HUES6 (cell line): Measurements from ENCODE around the gene DAP3.
"Not testable (repeated sequence)": the region's sequence is repeated elsewhere in the genome, so short reads cannot be mapped to it uniquely, and the experiment has no call there.

Experiments used
- H3K27ac ChIP-seq: 2 replicates; pipeline ENCODE4 v1.7.0; 2013; ENCODE audit warnings: low read depth, mild to moderate bottlenecking, low read length, inconsistent platforms
- H3K27me3 ChIP-seq: 2 replicates; pipeline ENCODE4 v1.6.1; 2013; ENCODE audit warnings: low read length; ENCODE audit not compliant: control insufficient read depth, insufficient read depth
- H3K36me3 ChIP-seq: 2 replicates; pipeline ENCODE4 v1.6.1; 2013; ENCODE audit warnings: low read length; ENCODE audit not compliant: control insufficient read depth, insufficient read depth
- H3K4me1 ChIP-seq: 2 replicates; pipeline ENCODE4 v1.6.1; 2013; ENCODE audit warnings: low read length; ENCODE audit not compliant: control insufficient read depth, insufficient read depth
- H3K4me3 ChIP-seq: 2 replicates; pipeline ENCODE4 v1.5.1; 2013; ENCODE audit warnings: low read depth, low read length
- H3K9ac ChIP-seq: one replicate; pipeline ENCODE4 v1.6.1; 2013; ENCODE audit warnings: mild to moderate bottlenecking, low read length
- H3K9me3 ChIP-seq: 2 replicates; pipeline ENCODE4 v1.6.1; 2013; ENCODE audit warnings: low read depth, low read length; ENCODE audit not compliant: control insufficient read depth, insufficient read depth

Gene DAP3

GRCh38 chr1:155689081-155689607 lies at the start of gene DAP3:
Gene DAP3, plus strand, starts transcription at chr1:155689091. Its CDS starts 20,689 bp downstream, at chr1:155709780.
- H3K4me1 ChIP-seq, H3K27me3 ChIP-seq: not testable (repeated sequence)
- peak within 1 kb of the TSS; percentile 99 for H3K9ac ChIP-seq
- H3K4me3 ChIP-seq, result peak within 1 kb of the TSS; percentile 97
- H3K27ac ChIP-seq, result peak within 1 kb of the TSS; percentile 99
- peaks cover 33% of the 10 kb centered on the region for H3K36me3 ChIP-seq
- H3K9me3 ChIP-seq, result peaks cover 24% of the 10 kb centered on the region; the same call in 1 of the 2 replicates

GRCh38 chr1:155640367-155640766 lies 48.5 kb upstream of the DAP3 start:
- Histone ChIP-seq H3K9me3 (peaks cover 58% of the 10 kb centered on the region), H3K36me3 (peaks cover 4% of the 10 kb centered on the region; the same call in 1 of the 2 replicates), H3K27ac (no peak overlapping the region), H3K4me3 (no peak overlapping the region), H3K9ac (no peak overlapping the region), H3K27me3 (no peaks in the 10 kb centered on the region), H3K4me1 (peaks cover 12% of the 10 kb centered on the region)

DNA sequence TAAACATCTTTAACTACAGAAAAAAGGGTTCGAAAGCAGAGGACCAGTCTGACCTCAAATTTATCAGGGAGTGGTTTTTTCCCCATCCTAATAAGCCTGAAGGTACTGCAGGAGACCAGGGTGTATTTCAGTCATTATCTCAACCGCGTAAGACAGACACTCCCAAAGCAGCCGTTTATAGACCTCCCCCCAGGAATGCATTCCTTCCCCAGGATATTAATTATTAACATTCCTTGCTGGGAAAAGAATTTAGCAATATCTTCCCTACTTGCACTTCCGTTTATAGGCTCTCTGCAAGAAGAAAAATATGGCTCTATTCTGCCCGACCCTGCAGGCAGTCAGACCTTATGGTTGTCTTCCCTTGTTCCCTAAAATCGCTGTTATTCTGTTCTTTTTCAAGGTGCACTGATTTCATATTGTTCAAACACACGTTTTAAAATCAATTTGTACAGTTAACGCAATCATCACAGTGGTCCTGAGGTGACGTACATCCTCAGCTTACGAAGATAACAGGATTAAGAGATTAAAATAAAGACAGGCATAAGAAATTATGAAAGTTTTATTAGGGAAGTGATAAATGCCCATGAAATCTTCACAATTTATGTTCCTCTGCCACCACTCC lies 46.2 kb upstream of the DAP3 start:
- peaks cover 58% of the 10 kb centered on the region for H3K9me3 ChIP-seq
- H3K27ac ChIP-seq, H3K4me1 ChIP-seq, H3K36me3 ChIP-seq, H3K27me3 ChIP-seq, H3K4me3 ChIP-seq, H3K9ac ChIP-seq: not testable (repeated sequence)

GRCh38 chr1:155643230-155643629 lies 45.7 kb upstream of the DAP3 start:
- no peaks in the 10 kb centered on the region for H3K27me3 ChIP-seq
- H3K9ac ChIP-seq, result no peak overlapping the region
- no peak overlapping the region for H3K4me3 ChIP-seq
- H3K27ac ChIP-seq, result no peak overlapping the region
- H3K4me1 ChIP-seq, result no peaks in the 10 kb centered on the region
- H3K9me3 ChIP-seq, result peaks cover 58% of the 10 kb centered on the region
- peaks cover 4% of the 10 kb centered on the region; the same call in 1 of the 2 replicates for H3K36me3 ChIP-seq

DNA sequence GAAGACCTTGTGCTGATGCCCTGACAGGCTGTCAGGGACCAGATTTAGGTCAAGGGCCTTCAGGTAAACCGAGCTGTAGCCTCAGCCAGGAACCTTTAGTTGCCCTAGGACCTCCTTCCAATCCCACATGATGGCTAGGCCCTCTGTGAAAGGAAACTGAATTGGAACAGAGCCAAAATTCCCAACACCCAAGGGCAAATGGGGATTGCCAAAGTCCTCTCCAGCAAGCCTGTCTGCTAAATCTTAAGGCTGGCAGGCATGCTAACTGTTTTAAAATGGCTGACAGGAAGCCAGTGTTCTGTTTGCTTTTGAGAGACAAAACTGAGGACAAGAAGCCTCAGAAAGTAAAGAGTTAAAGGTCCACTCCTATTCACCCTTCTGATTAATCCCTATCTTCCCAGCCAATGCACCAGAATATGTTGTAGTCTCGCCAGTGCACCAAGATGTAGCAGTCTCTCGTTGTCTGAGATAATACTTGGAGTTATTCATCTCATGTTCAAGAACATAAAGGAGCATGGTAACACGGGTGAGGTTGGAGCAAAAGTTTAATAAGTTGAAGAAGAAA lies 43.8 kb upstream of the DAP3 start:
- Histone ChIP-seq H3K9me3 (peaks cover 51% of the 10 kb centered on the region), H3K9ac (no peak overlapping the region), H3K27me3 (no peaks in the 10 kb centered on the region), H3K4me3 (no peak overlapping the region), H3K4me1 (peaks cover 3% of the 10 kb centered on the region), H3K27ac (no peak overlapping the region), H3K36me3 (peaks cover 4% of the 10 kb centered on the region; the same call in 1 of the 2 replicates)

DNA sequence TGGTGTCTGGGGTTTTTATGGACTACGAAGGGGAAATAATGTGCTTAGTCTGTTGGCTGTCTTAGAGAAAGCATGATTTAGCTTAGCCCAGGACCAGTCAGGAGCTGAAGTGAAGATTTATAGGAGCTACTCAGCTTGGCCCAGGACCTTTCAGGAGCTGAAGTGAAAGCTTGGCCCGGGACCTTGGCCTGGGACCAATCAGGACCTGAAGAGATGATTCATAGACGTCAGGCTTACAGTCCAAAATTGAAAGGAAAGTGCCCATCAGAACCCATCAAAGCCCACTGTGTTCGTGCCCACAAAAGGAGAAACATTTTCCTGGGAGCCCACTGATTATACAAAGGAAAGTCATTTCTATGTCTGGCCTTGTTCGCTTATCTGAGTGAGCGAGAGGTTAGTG lies 43.2 kb upstream of the DAP3 start:
- Histone ChIP-seq H3K4me3 (no peak overlapping the region), H3K9ac (no peak overlapping the region), H3K36me3 (peaks cover 4% of the 10 kb centered on the region; the same call in 1 of the 2 replicates), H3K9me3 (peaks cover 51% of the 10 kb centered on the region), H3K27ac (no peak overlapping the region), H3K27me3 (no peaks in the 10 kb centered on the region), H3K4me1 (peaks cover 3% of the 10 kb centered on the region)

- Histone ChIP-seq H3K4me3 (no peak overlapping the region), H3K27ac (no peak overlapping the region), H3K9me3 (peaks cover 50% of the 10 kb centered on the region), H3K36me3 (peaks cover 4% of the 10 kb centered on the region; the same call in 1 of the 2 replicates), H3K27me3 (no peaks in the 10 kb centered on the region), H3K9ac (no peak overlapping the region), H3K4me1 (peaks cover 3% of the 10 kb centered on the region)
Observed at GRCh38 chr1:155646307-155646706, 42.6 kb upstream of the DAP3 start.

- H3K27me3 ChIP-seq, result no peaks in the 10 kb centered on the region
- H3K9ac ChIP-seq, result no peak overlapping the region
- peaks cover under 1% of the 10 kb centered on the region; the same call in 1 of the 2 replicates for H3K36me3 ChIP-seq
- peaks cover 3% of the 10 kb centered on the region for H3K4me1 ChIP-seq
- H3K4me3 ChIP-seq, result no peak overlapping the region; the same call in 1 of the 2 replicates
- H3K9me3 ChIP-seq, result peaks cover 29% of the 10 kb centered on the region
- H3K27ac ChIP-seq, result no peak overlapping the region
Observed at GRCh38 chr1:155648207-155649147, 40.4 kb upstream of the DAP3 start.

GRCh38 chr1:155649676-155650075 lies 39.2 kb upstream of the DAP3 start:
- Histone ChIP-seq H3K4me1 (peaks cover 3% of the 10 kb centered on the region), H3K36me3 (no peaks in the 10 kb centered on the region), H3K27me3 (no peaks in the 10 kb centered on the region), H3K27ac (no peak overlapping the region), H3K9me3 (peaks cover 18% of the 10 kb centered on the region), H3K4me3 (no peak overlapping the region), H3K9ac (no peak overlapping the region)

DNA sequence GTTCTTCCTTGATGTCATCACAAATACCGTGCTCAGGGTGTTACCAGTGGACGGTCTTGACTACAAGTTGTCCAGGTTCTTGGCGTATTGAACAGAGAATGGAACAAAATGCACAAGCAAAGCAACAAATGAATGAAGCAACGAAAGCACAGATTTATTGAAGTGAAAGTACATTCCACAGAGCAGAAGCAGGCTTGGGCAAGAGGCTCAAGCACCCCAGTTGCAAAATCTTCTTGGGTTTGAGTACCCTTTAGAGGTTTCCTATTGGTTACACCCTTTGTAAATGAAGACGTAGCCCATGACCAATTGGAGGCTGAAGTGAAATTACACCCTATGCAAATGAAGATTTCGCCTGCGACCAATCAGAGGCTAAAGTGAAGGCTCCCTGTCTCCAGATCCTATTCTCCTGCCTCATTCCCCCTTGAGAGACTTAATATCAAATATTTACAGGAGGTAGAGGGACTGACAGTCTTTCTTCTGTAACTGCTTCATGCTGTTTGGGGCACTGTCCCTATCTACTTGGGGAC lies 38.6 kb upstream of the DAP3 start:
- Histone ChIP-seq H3K9ac (no peak overlapping the region), H3K27ac (no peak overlapping the region), H3K4me3 (no peak overlapping the region), H3K27me3 (no peaks in the 10 kb centered on the region), H3K4me1 (peaks cover 3% of the 10 kb centered on the region), H3K9me3 (peaks cover 14% of the 10 kb centered on the region; the same call in 1 of the 2 replicates), H3K36me3 (no peaks in the 10 kb centered on the region)
